Common myeloid progenitor, CD34-positive (primary cell): ENCODE results near the gene MT1H.

Experiments
- CTCF ChIA-PET: fragments of 350-600 bp; sonication (Branson Sonifier 250); formaldehyde crosslinking; loops from one replicate; lab custom pipeline; 2021; ENCODE audit warnings: antibody characterized with exemption; lab: Charles Lee
- POLR2A ChIA-PET: fragments of 350-600 bp; sonication (Branson Sonifier 250); formaldehyde crosslinking; loops from one replicate; lab custom pipeline; 2021; ENCODE audit warnings: antibody characterized with exemption; lab: Charles Lee
- DNase-seq, 3 donors: peaks; one replicate each; pipeline versions ENCODE4 v3.0.0 to v3.0.0-alpha.2; 2013
- H3K27ac ChIP-seq, 2 experiments: 1 replicate in 1 of 2; 2 replicates in 1 of 2; pipeline ENCODE4 v1.7.0; 2013; ENCODE audit warnings: inconsistent platforms in 2 of 2, low read length in 2 of 2, mild to moderate bottlenecking in 2 of 2, low read depth in 1 of 2, moderate library complexity in 1 of 2; ENCODE audit not compliant: severe bottlenecking in 2 of 2, insufficient read depth in 1 of 2, poor library complexity in 1 of 2
- H3K27me3 ChIP-seq, 5 experiments: replicated peaks in 2 of 5; 1 replicate in 3 of 5; 2 replicates in 2 of 5; pipeline versions ENCODE4 v1.6.1 to v1.7.0; 2013; ENCODE audit warnings: low read length in 4 of 5, mild to moderate bottlenecking in 2 of 5, moderate library complexity in 2 of 5, inconsistent platforms in 1 of 5; ENCODE audit not compliant: insufficient read depth in 5 of 5, control insufficient read depth in 4 of 5
- H3K36me3 ChIP-seq, 4 experiments: 1 replicate in 2 of 4; 2 replicates in 2 of 4; pipeline versions ENCODE4 v1.6.1 to v1.7.0; 2013; ENCODE audit warnings: low read length in 3 of 4, control low read depth in 1 of 4, mild to moderate bottlenecking in 1 of 4; ENCODE audit not compliant: control insufficient read depth in 4 of 4, insufficient read depth in 4 of 4
- H3K4me1 ChIP-seq, 4 experiments: 1 replicate in 3 of 4; 2 replicates in 1 of 4; pipeline versions ENCODE4 v1.6.1 to v1.7.1; 2013; ENCODE audit warnings: low read length in 3 of 4, mild to moderate bottlenecking in 3 of 4, control low read depth in 1 of 4, inconsistent platforms in 1 of 4, moderate library complexity in 1 of 4; ENCODE audit not compliant: control insufficient read depth in 4 of 4, insufficient read depth in 4 of 4; ENCODE audit errors: control extremely low read depth in 1 of 4
- H3K4me3 ChIP-seq, 7 experiments: 1 replicate in 4 of 7; 2 replicates in 3 of 7; pipeline versions ENCODE4 v1.5.1 to v1.7.0; 2013; ENCODE audit warnings: mild to moderate bottlenecking in 7 of 7, low read length in 6 of 7, moderate library complexity in 6 of 7, inconsistent platforms in 2 of 7, low read depth in 2 of 7, control low read depth in 1 of 7; ENCODE audit not compliant: insufficient read depth in 4 of 7, control insufficient read depth in 1 of 7; ENCODE audit errors: extremely low read depth in 1 of 7
- H3K9me3 ChIP-seq, 5 experiments: 1 replicate in 4 of 5; 2 replicates in 1 of 5; pipeline versions ENCODE4 v1.6.1 to v1.7.1; 2013; ENCODE audit warnings: low read length in 4 of 5, mild to moderate bottlenecking in 2 of 5, inconsistent platforms in 1 of 5, low read depth in 1 of 5, moderate library complexity in 1 of 5; ENCODE audit not compliant: control insufficient read depth in 4 of 5, insufficient read depth in 2 of 5; ENCODE audit errors: control extremely low read depth in 1 of 5
- WGBS: methylation state at CpG from one replicate; pipeline ENCODE4 v1.1.5; 2013; ENCODE audit not compliant: insufficient coverage; 5-methylcytosine and 5-hydroxymethylcytosine counted together

MT1H gene

DNA sequence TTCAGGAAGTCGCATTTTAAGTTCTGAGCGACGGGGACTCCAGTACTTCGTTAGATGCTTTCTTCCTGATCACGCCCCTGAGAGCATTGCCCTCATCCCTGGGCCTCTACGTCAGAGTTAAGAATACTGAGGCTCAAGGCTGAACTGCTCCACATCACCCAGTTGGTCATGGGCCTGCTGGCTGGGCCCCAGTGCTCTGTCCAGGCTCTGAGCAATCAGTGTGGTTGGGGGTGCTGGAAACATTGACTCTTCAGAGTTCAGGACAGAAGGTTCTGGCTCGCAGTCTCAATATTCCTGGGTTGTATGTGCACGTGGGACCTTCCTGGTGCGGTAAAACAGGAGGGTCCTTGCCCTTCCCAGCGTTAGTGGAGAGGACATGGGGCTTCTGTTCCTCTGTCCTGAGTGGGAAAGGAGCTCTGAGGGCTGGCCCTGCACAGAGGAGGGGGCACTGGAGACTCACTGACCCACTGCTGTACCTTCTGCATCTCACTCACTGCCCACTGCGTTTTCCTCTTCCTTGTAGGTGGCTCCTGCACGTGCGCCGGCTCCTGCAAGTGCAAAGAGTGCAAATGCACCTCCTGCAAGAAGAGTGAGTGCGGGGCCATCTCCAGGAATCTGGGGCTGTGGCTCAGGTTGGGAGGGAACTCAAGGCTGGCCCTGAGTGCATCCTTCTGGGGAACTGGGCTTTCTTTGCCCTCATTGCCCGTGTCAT is 43.5 kb upstream of the MT1H start:
- 11% methylated on average over 10 of the region's 16 CpGs for WGBS
- H3K4me1 ChIP-seq = peaks cover 0 to 15% (median 7%) of the 10 kb centered on the region in 4 experiments
- POLR2A ChIA-PET = interaction anchor here (0.6 kb wide), 1 partner anchor 11 kb away, joined by 4 read pairs; no protein-coding TSS in a partner anchor
- peaks cover 5 to 71% (median 36%) of the 10 kb centered on the region in 5 experiments for H3K27me3 ChIP-seq
- H3K9me3 ChIP-seq = no peaks in the 10 kb centered on the region
- CTCF ChIA-PET = interaction anchor here (0.7 to 0.9 kb wide), 3 partner anchors 18 to 1099 kb away, joined by 3 read pairs; no protein-coding TSS in a partner anchor
- H3K36me3 ChIP-seq = no peaks in the 10 kb centered on the region
- DNase-seq = no peak
- H3K27ac ChIP-seq = no peak overlapping the region
- peak overlapping the region in 5 of 7 experiments; percentile 25 to 69 (median 64) for H3K4me3 ChIP-seq

DNA sequence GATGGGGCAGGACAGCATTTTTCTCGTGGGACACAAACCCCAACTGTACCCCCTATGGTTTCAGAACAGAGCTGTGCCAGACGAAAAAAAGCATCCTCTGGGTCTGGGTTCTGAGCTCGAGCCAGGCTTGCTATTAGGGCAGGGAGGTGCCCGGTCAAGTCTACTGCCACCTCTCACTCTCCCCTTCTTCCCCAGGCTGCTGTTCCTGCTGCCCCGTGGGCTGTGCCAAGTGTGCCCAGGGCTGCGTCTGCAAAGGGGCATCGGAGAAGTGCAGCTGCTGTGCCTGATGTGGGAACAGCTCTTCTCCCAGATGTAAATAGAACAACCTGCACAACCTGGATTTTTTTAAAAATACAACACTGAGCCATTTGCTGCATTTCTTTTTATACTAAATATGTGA is 42.9 kb upstream of the MT1H start:
- ChIA-PET CTCF (interaction anchor here (0.9 kb wide), 1 partner anchor 1098 kb away, joined by 3 read pairs; no protein-coding TSS in a partner anchor), POLR2A (interaction anchor here (0.6 kb wide), 1 partner anchor 53 kb away, joined by 3 read pairs; no protein-coding TSS in a partner anchor)
- peaks cover 9 to 77% (median 41%) of the 10 kb centered on the region in 5 experiments for H3K27me3 ChIP-seq
- H3K9me3 ChIP-seq = no peaks in the 10 kb centered on the region
- no peaks in the 10 kb centered on the region for H3K36me3 ChIP-seq
- H3K27ac ChIP-seq = no peak overlapping the region
- 65% methylated on average over 3 of the region's 7 CpGs for WGBS
- H3K4me3 ChIP-seq = no peak overlapping the region
- H3K4me1 ChIP-seq = peaks cover 0 to 15% (median 7%) of the 10 kb centered on the region in 4 experiments
- DNase-seq = no peak

DNA sequence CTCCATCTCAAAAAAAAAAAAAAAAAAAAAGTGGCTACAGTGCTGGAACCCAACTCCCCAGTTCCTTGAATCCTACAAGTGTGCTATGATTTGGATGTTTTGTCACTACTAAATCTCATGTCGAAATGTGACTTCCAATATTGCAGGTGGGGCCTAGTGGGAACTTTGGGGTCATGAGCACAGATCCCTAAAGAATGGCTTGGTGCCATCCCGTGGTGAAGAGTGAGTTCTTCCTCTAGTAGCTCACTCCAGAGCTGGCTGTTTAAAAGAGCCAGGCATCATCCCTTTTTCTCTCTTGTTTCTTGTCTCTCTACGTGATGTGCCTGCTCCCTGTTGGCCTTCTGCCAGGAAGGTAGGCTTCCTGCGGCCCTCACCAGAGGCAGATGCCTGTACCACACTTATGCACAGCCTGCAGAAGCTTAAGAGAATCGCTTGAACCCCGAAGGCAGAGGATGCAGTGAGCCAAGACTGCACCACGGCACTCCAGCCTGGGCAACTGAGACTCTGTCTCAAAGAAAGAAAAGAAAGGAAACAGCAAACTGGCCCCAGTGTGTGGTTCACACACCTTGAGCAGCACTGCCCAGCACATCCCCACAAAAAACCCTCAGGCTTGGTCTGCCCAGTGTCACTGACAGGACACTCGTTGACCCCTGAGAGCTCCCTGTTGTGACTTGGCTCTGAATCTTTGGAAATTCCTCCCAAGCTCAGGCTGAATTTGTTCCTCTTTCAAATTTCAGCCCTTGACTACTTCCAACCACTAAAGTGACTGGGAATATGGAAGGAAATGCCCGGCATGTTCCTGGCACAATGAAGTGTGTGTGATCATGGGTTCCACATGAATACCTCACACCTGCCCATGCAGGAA is 40.9 kb upstream of the MT1H start:
- H3K27ac ChIP-seq = no peak overlapping the region
- H3K27me3 ChIP-seq = peaks cover 9 to 92% (median 50%) of the 10 kb centered on the region in 5 experiments
- H3K9me3 ChIP-seq = no peaks in the 10 kb centered on the region
- peaks cover 0 to 26% (median 14%) of the 10 kb centered on the region in 4 experiments for H3K4me1 ChIP-seq
- no peak overlapping the region for H3K4me3 ChIP-seq
- DNase-seq = no peak
- no peaks in the 10 kb centered on the region for H3K36me3 ChIP-seq
- POLR2A ChIA-PET = interaction anchor here (1.0 kb wide), 1 partner anchor 9 kb away, joined by 3 read pairs; the partner anchor contains the start of gene MT1A
- 85% methylated on average over 6 of the region's 9 CpGs for WGBS
- CTCF ChIA-PET = interaction anchor here (1.1 to 1.3 kb wide), 2 partner anchors 21 to 24 kb away, joined by 3 read pairs; partner anchors contain the start of gene MT2A

GRCh38 chr16:56629531-56629930 is 40.1 kb upstream of the MT1H start:
- no peak for DNase-seq
- CTCF ChIA-PET = interaction anchor here (1.1 to 2.0 kb wide), 3 partner anchors 17 to 25 kb away, joined by 3 to 5 read pairs (median 3); partner anchors contain the start of gene MT2A
- POLR2A ChIA-PET = interaction anchor here (1.0 kb wide), 1 partner anchor 9 kb away, joined by 3 read pairs; the partner anchor contains the start of gene MT1A
- no peaks in the 10 kb centered on the region for H3K9me3 ChIP-seq
- no peak overlapping the region for H3K4me3 ChIP-seq
- H3K27me3 ChIP-seq = peaks cover 9 to 94% (median 50%) of the 10 kb centered on the region in 5 experiments
- H3K4me1 ChIP-seq = peaks cover 0 to 26% (median 14%) of the 10 kb centered on the region in 4 experiments
- no peak overlapping the region for H3K27ac ChIP-seq
- WGBS = 82% methylated on average over 2 of the region's 3 CpGs
- no peaks in the 10 kb centered on the region for H3K36me3 ChIP-seq

DNA sequence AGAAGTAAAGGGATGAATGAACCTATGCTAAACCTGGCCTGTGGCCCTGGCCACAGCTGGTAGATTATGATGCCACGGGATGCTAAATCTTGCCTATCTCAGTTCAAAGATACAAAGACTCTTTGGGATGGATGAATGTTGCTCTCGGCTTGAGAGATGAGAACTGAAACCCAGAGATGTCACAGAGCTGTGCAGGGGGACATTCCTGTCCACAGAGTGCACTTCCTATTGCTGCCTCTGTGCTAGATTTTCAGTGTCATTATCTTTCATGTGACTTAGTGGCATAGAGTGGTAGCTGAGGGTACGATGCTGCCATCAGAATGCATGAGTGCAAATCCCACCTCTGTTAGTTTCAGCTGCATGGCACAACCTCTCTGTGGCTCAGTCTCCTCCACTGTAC is 39.5 kb upstream of the MT1H start:
- ChIA-PET CTCF (interaction anchor here (0.9 to 2.0 kb wide), 5 partner anchors 11 to 116 kb away, joined by 3 to 5 read pairs (median 4); no protein-coding TSS in a partner anchor), POLR2A (no interaction called here)
- H3K4me3 ChIP-seq = no peak overlapping the region
- H3K36me3 ChIP-seq = no peaks in the 10 kb centered on the region
- peaks cover 9 to 94% (median 49%) of the 10 kb centered on the region in 5 experiments for H3K27me3 ChIP-seq
- H3K4me1 ChIP-seq = peaks cover 0 to 27% (median 14%) of the 10 kb centered on the region in 4 experiments
- H3K27ac ChIP-seq = no peak overlapping the region
- WGBS = 97% methylated on average over 3 of the region's 3 CpGs
- DNase-seq = no peak
- no peaks in the 10 kb centered on the region for H3K9me3 ChIP-seq

DNA sequence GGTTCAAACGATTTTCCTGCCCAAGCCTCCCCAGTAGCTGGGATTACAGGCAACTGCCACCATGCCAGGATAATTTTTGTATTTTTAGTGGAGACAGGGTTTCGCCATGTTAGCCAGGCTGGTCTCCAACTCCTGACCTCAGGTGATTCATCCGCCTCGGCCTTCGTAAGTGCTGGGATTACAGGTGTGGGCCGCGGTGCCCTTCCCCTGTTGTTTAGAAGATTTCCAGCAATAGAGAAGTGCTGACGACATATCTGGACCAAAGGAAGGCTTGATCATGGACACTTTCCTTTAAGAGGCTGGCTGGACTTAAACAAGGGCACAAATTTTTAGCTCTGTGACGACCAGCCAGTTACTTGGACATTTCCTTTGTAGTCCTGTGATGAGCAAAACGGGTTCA is 38.4 kb upstream of the MT1H start:
- H3K36me3 ChIP-seq = no peaks in the 10 kb centered on the region
- peaks cover 9 to 94% (median 45%) of the 10 kb centered on the region in 5 experiments for H3K27me3 ChIP-seq
- H3K27ac ChIP-seq = no peak overlapping the region
- CTCF ChIA-PET = interaction anchor here (0.8 to 2.0 kb wide), 7 partner anchors 10 to 117 kb away, joined by 3 to 5 read pairs (median 4); no protein-coding TSS in a partner anchor
- POLR2A ChIA-PET = no interaction called here
- no peaks in the 10 kb centered on the region for H3K9me3 ChIP-seq
- WGBS = 97% methylated on average over 10 of the region's 10 CpGs
- no peak for DNase-seq
- H3K4me3 ChIP-seq = no peak overlapping the region
- H3K4me1 ChIP-seq = peaks cover 0 to 25% (median 16%) of the 10 kb centered on the region in 4 experiments
